Panc1 (cell line): ENCODE measurements around the gene DPH1. TPM values are rescaled to one million over a fixed set of nuclear protein-coding genes. Genes with fewer than 3 reads are reported as not detected.

Experiments used
- ATAC-seq: fragments of 200-7000 bp; cut with Tn5 transposase; 2 replicates; pipeline ENCODE4 v1.9.1; 2020; ENCODE audit warnings: mild to moderate bottlenecking, moderate library complexity
- BruUV-seq: library from RNA; stranded (reverse); fragments of 400-500 nt; replicated peaks from 2 replicates; lab custom pipeline; 2021; lab: Mats Ljungman, UMichigan
- CTCF ChIA-PET: fragments of 300-600 bp; sonication (Branson Sonifier 250); formaldehyde crosslinking; loops from one replicate; lab custom pipeline; 2022; ENCODE audit warnings: antibody characterized with exemption; lab: Charles Lee
- POLR2A ChIA-PET: fragments of 300-600 bp; sonication (Branson Sonifier 250); formaldehyde crosslinking; loops from one replicate; lab custom pipeline; 2022; ENCODE audit warnings: antibody characterized with exemption; lab: Charles Lee
- DNase-seq: peaks from one replicate; pipeline ENCODE4 v3.0.0-alpha.2; 2010; ENCODE audit warnings: low read depth, low spot score
- H3K27ac ChIP-seq: 2 replicates; pipeline ENCODE4 v1.5.1; 2011; ENCODE audit warnings: mild to moderate bottlenecking, low read length, inconsistent platforms
- H3K27me3 ChIP-seq: fragments of 200-500 bp; sonication (Bioruptor generic); 2 replicates; pipeline ENCODE4 v1.6.0; 2014; ENCODE audit warnings: low read length, inconsistent platforms; ENCODE audit not compliant: control insufficient read depth, insufficient read depth
- H3K36me3 ChIP-seq: fragments of 200-500 bp; sonication (Bioruptor generic); 2 replicates; pipeline ENCODE4 v1.5.1; 2014; ENCODE audit warnings: inconsistent platforms, mild to moderate bottlenecking, low read length, moderate library complexity; ENCODE audit not compliant: control insufficient read depth, insufficient read depth
- H3K4me1 ChIP-seq: 2 replicates; pipeline ENCODE4 v1.5.1; 2011; ENCODE audit warnings: inconsistent platforms, mild to moderate bottlenecking, low read length, moderate library complexity; ENCODE audit not compliant: control insufficient read depth, insufficient read depth
- H3K4me3 ChIP-seq, 2 experiments: 2 replicates each; pipeline ENCODE4 v1.5.1; 2011 to 2012; ENCODE audit warnings: low read depth in 2 of 2, low read length in 2 of 2, mild to moderate bottlenecking in 2 of 2, inconsistent platforms in 1 of 2, moderate library complexity in 1 of 2
- H3K9me3 ChIP-seq: fragments of 200-500 bp; sonication (Bioruptor generic); 2 replicates; pipeline ENCODE4 v1.5.1; 2014; ENCODE audit warnings: low read depth, mild to moderate bottlenecking, inconsistent platforms, low read length, moderate library complexity; ENCODE audit not compliant: control insufficient read depth, insufficient read depth
- POLR2AphosphoS5 ChIP-seq: IDR thresholded peaks from 2 replicates; pipeline ENCODE4 v1.6.1; 2012; ENCODE audit warnings: mild to moderate bottlenecking, low read depth, low read length, moderate library complexity
- SIN3A ChIP-seq: IDR thresholded peaks from 2 replicates; pipeline ENCODE4 v1.6.1; 2012; ENCODE audit warnings: low read depth, mild to moderate bottlenecking, low read length, moderate library complexity, borderline replicate concordance; ENCODE audit not compliant: insufficient read depth
- TCF7L2 ChIP-seq: IDR thresholded peaks from 2 replicates; pipeline ENCODE4 v1.6.1; 2011; ENCODE audit warnings: mild to moderate bottlenecking, low read depth, low read length, inconsistent platforms
- in situ Hi-C: cut with HindIII; loops from 2 replicates; pipeline ENCODE4 v1.10.0; 2016; ENCODE audit warnings: low sequenced_read_pairs, low pct_unique_long_range_greater_than_20kb
- intact Hi-C: fragments of 100-400 bp; cut with micrococcal nuclease; formaldehyde crosslinking; loops from one replicate; pipeline ENCODE4 v1.10.0; 2022; ENCODE audit not compliant: unreplicated experiment
- total RNA-seq: library from RNA; stranded (reverse); gene quantifications from one replicate; pipeline ENCODE4 v1.2.1, GENCODE V29; 2021; ENCODE audit not compliant: unreplicated experiment
- TF ChIP-seq, protein P1 (sequence below): fragments of 450-650 bp; IDR thresholded peaks from 2 replicates; pipeline ENCODE4 v1.5.1; 2017; ENCODE audit warnings: mild to moderate bottlenecking
- TF ChIP-seq, protein P2 (sequence below), 2 experiments: IDR thresholded peaks; 2 replicates each; pipeline ENCODE4 v1.6.1; 2011 to 2012; ENCODE audit warnings: low read depth in 2 of 2, control low read depth in 1 of 2, low read length in 1 of 2, mild to moderate bottlenecking in 1 of 2, moderate library complexity in 1 of 2; ENCODE audit not compliant: insufficient read depth in 1 of 2

DPH1 gene
- total RNA-seq, 1 experiment from 2014 or later = 24.3 TPM

- no peak for TF ChIP-seq POLR2AphosphoS5
- TF ChIP-seq, protein P1, sequence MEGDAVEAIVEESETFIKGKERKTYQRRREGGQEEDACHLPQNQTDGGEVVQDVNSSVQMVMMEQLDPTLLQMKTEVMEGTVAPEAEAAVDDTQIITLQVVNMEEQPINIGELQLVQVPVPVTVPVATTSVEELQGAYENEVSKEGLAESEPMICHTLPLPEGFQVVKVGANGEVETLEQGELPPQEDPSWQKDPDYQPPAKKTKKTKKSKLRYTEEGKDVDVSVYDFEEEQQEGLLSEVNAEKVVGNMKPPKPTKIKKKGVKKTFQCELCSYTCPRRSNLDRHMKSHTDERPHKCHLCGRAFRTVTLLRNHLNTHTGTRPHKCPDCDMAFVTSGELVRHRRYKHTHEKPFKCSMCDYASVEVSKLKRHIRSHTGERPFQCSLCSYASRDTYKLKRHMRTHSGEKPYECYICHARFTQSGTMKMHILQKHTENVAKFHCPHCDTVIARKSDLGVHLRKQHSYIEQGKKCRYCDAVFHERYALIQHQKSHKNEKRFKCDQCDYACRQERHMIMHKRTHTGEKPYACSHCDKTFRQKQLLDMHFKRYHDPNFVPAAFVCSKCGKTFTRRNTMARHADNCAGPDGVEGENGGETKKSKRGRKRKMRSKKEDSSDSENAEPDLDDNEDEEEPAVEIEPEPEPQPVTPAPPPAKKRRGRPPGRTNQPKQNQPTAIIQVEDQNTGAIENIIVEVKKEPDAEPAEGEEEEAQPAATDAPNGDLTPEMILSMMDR = peak; percentile 73; the same call in 1 of the 2 replicates
- H3K27ac ChIP-seq = 0 out of 2 replicates have a peak overlapping the region, but pooled peaks have one; percentile 29
- no peak for ATAC-seq
- H3K27me3 ChIP-seq = no peaks in the 10 kb centered on the region
- intact Hi-C loops (no loop called here), in situ Hi-C loops (no loop called here)
- no peak for DNase-seq
- peaks cover 3% of the 10 kb centered on the region; the same call in 1 of the 2 replicates for H3K4me1 ChIP-seq
- TSS peak; percentile 92 for BruUV-seq
- no peaks in the 10 kb centered on the region for H3K9me3 ChIP-seq
- H3K4me3 ChIP-seq = peak overlapping the region; percentile 89 to 97
- ChIA-PET CTCF (no interaction called here), POLR2A (no interaction called here)
- no peaks in the 10 kb centered on the region; the same call in 1 of the 2 replicates for H3K36me3 ChIP-seq
These were observed 818 bp downstream of the DPH1 start for GRCh38 chr17:2030779-2031163.

DNA sequence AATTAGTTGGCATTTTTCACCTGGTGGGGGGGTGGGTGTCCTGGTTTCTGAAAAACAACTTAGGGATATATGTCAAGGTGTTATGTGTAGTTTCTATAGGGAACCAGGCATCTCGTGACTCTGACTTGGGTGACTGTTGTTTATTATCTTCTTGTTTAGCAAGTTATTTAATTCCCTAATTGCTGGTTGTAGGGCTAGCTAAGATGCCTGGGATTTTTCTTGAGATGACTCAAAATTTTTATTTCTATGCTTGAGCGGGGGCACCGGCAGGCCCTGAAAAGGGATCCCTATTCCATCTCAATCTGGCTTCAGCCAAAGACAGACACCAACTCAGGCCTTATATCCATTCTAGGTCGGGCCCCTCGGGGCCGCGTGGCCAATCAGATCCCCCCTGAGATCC, 3.2 kb downstream of the DPH1 start:
- ATAC-seq = no peak
- no TSS peak for BruUV-seq
- no peaks in the 10 kb centered on the region for H3K27me3 ChIP-seq
- intact Hi-C loops (no loop called here), in situ Hi-C loops (no loop called here)
- TF ChIP-seq, protein P2, sequence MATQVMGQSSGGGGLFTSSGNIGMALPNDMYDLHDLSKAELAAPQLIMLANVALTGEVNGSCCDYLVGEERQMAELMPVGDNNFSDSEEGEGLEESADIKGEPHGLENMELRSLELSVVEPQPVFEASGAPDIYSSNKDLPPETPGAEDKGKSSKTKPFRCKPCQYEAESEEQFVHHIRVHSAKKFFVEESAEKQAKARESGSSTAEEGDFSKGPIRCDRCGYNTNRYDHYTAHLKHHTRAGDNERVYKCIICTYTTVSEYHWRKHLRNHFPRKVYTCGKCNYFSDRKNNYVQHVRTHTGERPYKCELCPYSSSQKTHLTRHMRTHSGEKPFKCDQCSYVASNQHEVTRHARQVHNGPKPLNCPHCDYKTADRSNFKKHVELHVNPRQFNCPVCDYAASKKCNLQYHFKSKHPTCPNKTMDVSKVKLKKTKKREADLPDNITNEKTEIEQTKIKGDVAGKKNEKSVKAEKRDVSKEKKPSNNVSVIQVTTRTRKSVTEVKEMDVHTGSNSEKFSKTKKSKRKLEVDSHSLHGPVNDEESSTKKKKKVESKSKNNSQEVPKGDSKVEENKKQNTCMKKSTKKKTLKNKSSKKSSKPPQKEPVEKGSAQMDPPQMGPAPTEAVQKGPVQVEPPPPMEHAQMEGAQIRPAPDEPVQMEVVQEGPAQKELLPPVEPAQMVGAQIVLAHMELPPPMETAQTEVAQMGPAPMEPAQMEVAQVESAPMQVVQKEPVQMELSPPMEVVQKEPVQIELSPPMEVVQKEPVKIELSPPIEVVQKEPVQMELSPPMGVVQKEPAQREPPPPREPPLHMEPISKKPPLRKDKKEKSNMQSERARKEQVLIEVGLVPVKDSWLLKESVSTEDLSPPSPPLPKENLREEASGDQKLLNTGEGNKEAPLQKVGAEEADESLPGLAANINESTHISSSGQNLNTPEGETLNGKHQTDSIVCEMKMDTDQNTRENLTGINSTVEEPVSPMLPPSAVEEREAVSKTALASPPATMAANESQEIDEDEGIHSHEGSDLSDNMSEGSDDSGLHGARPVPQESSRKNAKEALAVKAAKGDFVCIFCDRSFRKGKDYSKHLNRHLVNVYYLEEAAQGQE (IDR thresholded peaks at IDR 0.05; ENCODE audit: insufficient read depth in 1 of 2, low read depth in 2 of 2, low read length in 1 of 2) = no peak
- TF ChIP-seq POLR2AphosphoS5 (no peak), SIN3A (no peak), TCF7L2 (no peak)
- TF ChIP-seq, protein P1 = no peak
- ChIA-PET CTCF (interaction anchor here (1.3 kb wide), 1 partner anchor 124 kb away, joined by 4 read pairs; no protein-coding TSS in a partner anchor), POLR2A (no interaction called here)
- H3K9me3 ChIP-seq = no peaks in the 10 kb centered on the region
- no peak overlapping the region for H3K4me3 ChIP-seq
- peaks cover 3% of the 10 kb centered on the region; the same call in 1 of the 2 replicates for H3K4me1 ChIP-seq
- H3K27ac ChIP-seq = no peak overlapping the region
- no peak for DNase-seq
- no peaks in the 10 kb centered on the region; the same call in 1 of the 2 replicates for H3K36me3 ChIP-seq
